ENCODE data around the gene SLC25A43.

The SLC25A43 gene

DNA sequence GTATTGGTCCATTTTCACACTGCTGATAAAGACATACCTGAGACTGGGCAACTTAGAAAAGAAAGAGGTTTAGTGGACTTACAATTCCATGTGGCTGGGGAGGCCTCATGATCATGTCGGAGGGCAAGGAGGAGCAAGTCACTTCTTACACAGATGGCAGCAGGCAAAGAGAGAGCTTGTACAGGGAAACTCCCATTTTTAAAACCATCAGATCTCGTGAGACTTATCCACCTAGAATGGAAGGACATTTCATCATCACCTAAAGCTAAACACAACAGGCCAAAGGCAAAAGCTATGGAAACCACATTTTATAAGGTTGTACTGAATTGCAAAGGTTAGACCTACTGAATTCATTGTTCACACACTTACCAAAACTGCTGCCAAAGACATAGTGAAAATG, 6.0 kb upstream of the SLC25A43 start (continued):
- TF ChIP-seq RARB (CRISPR knock-in tag; IDR thresholded peaks at IDR 0.05) (no peak), PPARA (CRISPR knock-in tag; IDR thresholded peaks at IDR 0.05; ENCODE audit: borderline replicate concordance) (no peak), ESRRG (CRISPR knock-in tag; IDR thresholded peaks at IDR 0.05) (no peak), ARNTL (CRISPR knock-in tag; IDR thresholded peaks at IDR 0.05; ENCODE audit: borderline replicate concordance, low read depth) (no peak), TCF4 (CRISPR knock-in tag; IDR thresholded peaks at IDR 0.05; ENCODE audit: borderline replicate concordance) (no peak), ZNF8 (CRISPR knock-in tag; IDR thresholded peaks at IDR 0.05) (no peak), BACH2 (CRISPR knock-in tag; IDR thresholded peaks at IDR 0.05; ENCODE audit: borderline replicate concordance) (no peak), ZNF565 (CRISPR knock-in tag; conservative IDR thresholded peaks at IDR 0.05; ENCODE audit: low read depth) (no peak), SNAI2 (CRISPR knock-in tag; IDR thresholded peaks at IDR 0.05) (no peak)
- TF ChIP-seq, protein P1, sequence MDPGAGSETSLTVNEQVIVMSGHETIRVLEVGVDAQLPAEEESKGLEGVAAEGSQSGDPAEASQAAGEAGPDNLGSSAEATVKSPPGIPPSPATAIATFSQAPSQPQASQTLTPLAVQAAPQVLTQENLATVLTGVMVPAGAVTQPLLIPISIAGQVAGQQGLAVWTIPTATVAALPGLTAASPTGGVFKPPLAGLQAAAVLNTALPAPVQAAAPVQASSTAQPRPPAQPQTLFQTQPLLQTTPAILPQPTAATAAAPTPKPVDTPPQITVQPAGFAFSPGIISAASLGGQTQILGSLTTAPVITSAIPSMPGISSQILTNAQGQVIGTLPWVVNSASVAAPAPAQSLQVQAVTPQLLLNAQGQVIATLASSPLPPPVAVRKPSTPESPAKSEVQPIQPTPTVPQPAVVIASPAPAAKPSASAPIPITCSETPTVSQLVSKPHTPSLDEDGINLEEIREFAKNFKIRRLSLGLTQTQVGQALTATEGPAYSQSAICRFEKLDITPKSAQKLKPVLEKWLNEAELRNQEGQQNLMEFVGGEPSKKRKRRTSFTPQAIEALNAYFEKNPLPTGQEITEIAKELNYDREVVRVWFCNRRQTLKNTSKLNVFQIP (CRISPR knock-in tag; IDR thresholded peaks at IDR 0.05; ENCODE audit: borderline replicate concordance, low read depth), result no peak

GRCh38 chrX:119398587-119398973, 556 bp upstream of the SLC25A43 start:
- no peak for TF ChIP-seq ZNF70 (CRISPR knock-in tag; IDR thresholded peaks at IDR 0.05)
- no peak for TF ChIP-seq SNAI2 (CRISPR knock-in tag; IDR thresholded peaks at IDR 0.05)
- TF ChIP-seq ZNF8 (CRISPR knock-in tag; IDR thresholded peaks at IDR 0.05), result no peak
- no peak for TF ChIP-seq ZNF565 (CRISPR knock-in tag; conservative IDR thresholded peaks at IDR 0.05; ENCODE audit: low read depth)
- no peak for TF ChIP-seq CREB5 (CRISPR knock-in tag; IDR thresholded peaks at IDR 0.05; ENCODE audit: low read depth)
- TF ChIP-seq RARB (CRISPR knock-in tag; IDR thresholded peaks at IDR 0.05), result no peak
- TF ChIP-seq ZFP3 (CRISPR knock-in tag; IDR thresholded peaks at IDR 0.05), result no peak
- TF ChIP-seq, protein P1 (CRISPR knock-in tag; IDR thresholded peaks at IDR 0.05; ENCODE audit: borderline replicate concordance, low read depth), result no peak
- TF ChIP-seq TSHZ2 (CRISPR knock-in tag; IDR thresholded peaks at IDR 0.05), result no peak
- TF ChIP-seq BACH2 (CRISPR knock-in tag; IDR thresholded peaks at IDR 0.05; ENCODE audit: borderline replicate concordance), result no peak
- TF ChIP-seq ZC3H10 (CRISPR knock-in tag; IDR thresholded peaks at IDR 0.05), result no peak
- no peak for TF ChIP-seq ZFP30 (CRISPR knock-in tag; IDR thresholded peaks at IDR 0.05)
- TF ChIP-seq TCF4 (CRISPR knock-in tag; IDR thresholded peaks at IDR 0.05; ENCODE audit: borderline replicate concordance), result no peak
- TF ChIP-seq, protein P2, sequence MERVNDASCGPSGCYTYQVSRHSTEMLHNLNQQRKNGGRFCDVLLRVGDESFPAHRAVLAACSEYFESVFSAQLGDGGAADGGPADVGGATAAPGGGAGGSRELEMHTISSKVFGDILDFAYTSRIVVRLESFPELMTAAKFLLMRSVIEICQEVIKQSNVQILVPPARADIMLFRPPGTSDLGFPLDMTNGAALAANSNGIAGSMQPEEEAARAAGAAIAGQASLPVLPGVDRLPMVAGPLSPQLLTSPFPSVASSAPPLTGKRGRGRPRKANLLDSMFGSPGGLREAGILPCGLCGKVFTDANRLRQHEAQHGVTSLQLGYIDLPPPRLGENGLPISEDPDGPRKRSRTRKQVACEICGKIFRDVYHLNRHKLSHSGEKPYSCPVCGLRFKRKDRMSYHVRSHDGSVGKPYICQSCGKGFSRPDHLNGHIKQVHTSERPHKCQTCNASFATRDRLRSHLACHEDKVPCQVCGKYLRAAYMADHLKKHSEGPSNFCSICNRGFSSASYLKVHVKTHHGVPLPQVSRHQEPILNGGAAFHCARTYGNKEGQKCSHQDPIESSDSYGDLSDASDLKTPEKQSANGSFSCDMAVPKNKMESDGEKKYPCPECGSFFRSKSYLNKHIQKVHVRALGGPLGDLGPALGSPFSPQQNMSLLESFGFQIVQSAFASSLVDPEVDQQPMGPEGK (CRISPR knock-in tag; IDR thresholded peaks at IDR 0.05; ENCODE audit: borderline replicate concordance), result no peak
- TF ChIP-seq TOX (CRISPR knock-in tag; IDR thresholded peaks at IDR 0.05; ENCODE audit: borderline replicate concordance), result no peak
- TF ChIP-seq CSDC2 (CRISPR knock-in tag; IDR thresholded peaks at IDR 0.05), result no peak
- TF ChIP-seq ISL1 (CRISPR knock-in tag; IDR thresholded peaks at IDR 0.05), result no peak
- TF ChIP-seq ESRRG (CRISPR knock-in tag; IDR thresholded peaks at IDR 0.05), result no peak
- no peak for TF ChIP-seq CSRNP3 (CRISPR knock-in tag; IDR thresholded peaks at IDR 0.05)
- TF ChIP-seq ARNTL (CRISPR knock-in tag; IDR thresholded peaks at IDR 0.05; ENCODE audit: borderline replicate concordance, low read depth), result no peak
- no peak; the same call in 2 of the 3 replicates for ATAC-seq
